ENCODE measurements around the gene RNF34.

RNF34 gene

GRCh38 chr12:121438905-121439304 lies 39.0 kb downstream of the RNF34 start:
- no peak overlapping the region for H3K4me3 ChIP-seq (replicated peaks; ENCODE audit: insufficient read depth, low read length)
- TF ChIP-seq CTCF (IDR thresholded peaks at IDR 0.05; ENCODE audit: insufficient read depth, low read length) (no peak), SPI1 (IDR thresholded peaks at IDR 0.05; ENCODE audit: borderline replicate concordance, low read depth) (no peak), REST (IDR thresholded peaks at IDR 0.05; ENCODE audit: insufficient replicate concordance, low read depth) (no peak), GABPA (IDR thresholded peaks at IDR 0.05; ENCODE audit: low read depth) (no peak), POLR2AphosphoS5 (IDR thresholded peaks at IDR 0.05; ENCODE audit: low read depth) (no peak)
- DNase-seq (ENCODE audit: low read depth in 1 of 2, low spot score in 1 of 2), result no peak
- no peak overlapping the region for H3K27ac ChIP-seq (replicated peaks)
- no peaks in the 10 kb centered on the region for H3K27me3 ChIP-seq (ENCODE audit: insufficient read depth, poor library complexity, severe bottlenecking)

DNA sequence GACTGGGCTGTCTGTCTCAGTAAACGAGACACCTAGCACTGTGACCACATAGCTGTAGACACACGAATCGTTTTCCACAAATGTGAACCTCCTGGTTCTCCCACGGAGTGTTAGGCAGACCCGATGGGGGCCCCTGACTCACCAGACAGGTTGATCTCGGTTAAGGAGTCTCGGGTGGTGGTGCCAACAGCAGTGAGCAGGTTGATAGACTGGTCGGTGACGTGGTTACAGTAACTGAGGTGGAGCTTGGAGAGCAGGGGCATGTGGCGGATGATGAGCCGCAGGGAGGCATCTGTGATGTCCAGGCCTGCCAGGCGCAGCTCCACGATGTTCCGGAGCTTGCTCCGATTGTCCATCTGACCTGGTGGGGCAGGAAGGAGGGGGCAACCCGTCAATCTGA lies 39.8 kb downstream of the RNF34 start:
- no peak for DNase-seq (ENCODE audit: low read depth in 1 of 2, low spot score in 1 of 2)
- H3K27ac ChIP-seq (replicated peaks), result no peak overlapping the region
- no peak overlapping the region for H3K4me3 ChIP-seq (replicated peaks; ENCODE audit: insufficient read depth, low read length)
- TF ChIP-seq GABPA (IDR thresholded peaks at IDR 0.05; ENCODE audit: low read depth), result no peak
- no peak for TF ChIP-seq REST (IDR thresholded peaks at IDR 0.05; ENCODE audit: insufficient replicate concordance, low read depth)
- no peak for TF ChIP-seq POLR2AphosphoS5 (IDR thresholded peaks at IDR 0.05; ENCODE audit: low read depth)
- no peak for TF ChIP-seq CTCF (IDR thresholded peaks at IDR 0.05; ENCODE audit: insufficient read depth, low read length)
- no peak for TF ChIP-seq SPI1 (IDR thresholded peaks at IDR 0.05; ENCODE audit: borderline replicate concordance, low read depth)
- H3K27me3 ChIP-seq (ENCODE audit: insufficient read depth, poor library complexity, severe bottlenecking), result no peaks in the 10 kb centered on the region

- Histone ChIP-seq H3K4me3 (replicated peaks; ENCODE audit: insufficient read depth, low read length) (no peak overlapping the region), H3K27me3 (ENCODE audit: insufficient read depth, poor library complexity, severe bottlenecking) (no peaks in the 10 kb centered on the region), H3K27ac (replicated peaks) (no peak overlapping the region)
- TF ChIP-seq POLR2AphosphoS5 (IDR thresholded peaks at IDR 0.05; ENCODE audit: low read depth), result no peak
- TF ChIP-seq SPI1 (IDR thresholded peaks at IDR 0.05; ENCODE audit: borderline replicate concordance, low read depth), result no peak
- TF ChIP-seq CTCF (IDR thresholded peaks at IDR 0.05; ENCODE audit: insufficient read depth, low read length), result no peak
- TF ChIP-seq REST (IDR thresholded peaks at IDR 0.05; ENCODE audit: insufficient replicate concordance, low read depth), result no peak
- TF ChIP-seq GABPA (IDR thresholded peaks at IDR 0.05; ENCODE audit: low read depth), result no peak
- DNase-seq (ENCODE audit: low read depth in 1 of 2, low spot score in 1 of 2), result no peak
Observed at GRCh38 chr12:121440768-121441167, 40.9 kb downstream of the RNF34 start.
